GM18498 (cell line): Measurements from ENCODE around the gene TGM1.

Source experiments
- ATAC-seq: cut with Tn5 transposase; IDR thresholded peaks from one replicate; pipeline ENCODE4 v1.9.1; 2021; ENCODE audit warnings: mild to moderate bottlenecking, moderate library complexity; ENCODE audit not compliant: unreplicated experiment

Gene TGM1

GRCh38 chr14:24271134-24271833 lies 8.3 kb upstream of the TGM1 start, which contains the start of gene RABGGTA:
Gene RABGGTA, minus strand, starts transcription at chr14:24271597. Its CDS starts 482 bp downstream, at chr14:24271115.
- ATAC-seq: peak; percentile 90

- no peak for ATAC-seq
Observed at GRCh38 chr14:24270537-24271133, 7.7 kb upstream of the TGM1 start.

GRCh38 chr14:24269910-24270536 lies 7.0 kb upstream of the TGM1 start:
- no peak for ATAC-seq

GRCh38 chr14:24269368-24269767 lies 6.4 kb upstream of the TGM1 start:
- ATAC-seq: no peak

GRCh38 chr14:24268225-24268624 lies 5.2 kb upstream of the TGM1 start:
- no peak for ATAC-seq

GRCh38 chr14:24267516-24267915 lies 4.5 kb upstream of the TGM1 start:
- no peak for ATAC-seq

GRCh38 chr14:24266344-24267244 lies 3.6 kb upstream of the TGM1 start:
- no peak for ATAC-seq

GRCh38 chr14:24264298-24264697 lies 1.3 kb upstream of the TGM1 start:
- no peak for ATAC-seq

- no peak for ATAC-seq
Observed at GRCh38 chr14:24263848-24264247, 871 bp upstream of the TGM1 start.

GRCh38 chr14:24261969-24262327 lies 1.0 kb downstream of the TGM1 start:
- ATAC-seq: no peak

GRCh38 chr14:24261256-24261968 lies 1.6 kb downstream of the TGM1 start:
- ATAC-seq: no peak

- ATAC-seq: no peak
Observed at GRCh38 chr14:24260780-24261157, 2.2 kb downstream of the TGM1 start.

GRCh38 chr14:24260026-24260779 lies 2.8 kb downstream of the TGM1 start:
- no peak for ATAC-seq

GRCh38 chr14:24259282-24260025 lies 3.5 kb downstream of the TGM1 start:
- no peak for ATAC-seq

GRCh38 chr14:24258548-24259265 lies 4.3 kb downstream of the TGM1 start:
- no peak for ATAC-seq

GRCh38 chr14:24258119-24258518 lies 4.9 kb downstream of the TGM1 start:
- no peak for ATAC-seq

- ATAC-seq: no peak
Observed at GRCh38 chr14:24256960-24257359, 6.0 kb downstream of the TGM1 start.

GRCh38 chr14:24255931-24256711 lies 6.9 kb downstream of the TGM1 start:
- ATAC-seq: no peak
